Measurements from ENCODE around the gene NAV2.

DNA sequence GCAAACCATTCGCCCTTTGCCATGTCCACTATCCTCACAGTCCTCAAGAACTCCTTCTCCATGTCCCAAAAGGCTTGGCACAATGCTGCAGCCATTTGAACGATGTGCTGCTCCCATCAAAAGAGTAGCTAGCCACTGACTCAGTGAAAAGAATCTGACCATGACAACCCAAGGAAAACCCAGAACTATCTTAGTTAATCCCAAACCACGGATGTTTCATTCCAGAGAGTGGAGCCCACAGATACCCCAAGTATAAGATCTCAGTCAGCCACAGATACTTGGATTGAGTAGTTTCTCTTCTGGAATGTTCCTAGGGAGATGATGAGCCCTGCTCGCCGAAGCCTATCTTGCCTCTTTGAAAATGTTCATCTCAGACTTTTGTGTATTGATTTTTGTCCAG, 176.9 kb downstream of the NAV2 start:
- TF ChIP-seq, protein P1, sequence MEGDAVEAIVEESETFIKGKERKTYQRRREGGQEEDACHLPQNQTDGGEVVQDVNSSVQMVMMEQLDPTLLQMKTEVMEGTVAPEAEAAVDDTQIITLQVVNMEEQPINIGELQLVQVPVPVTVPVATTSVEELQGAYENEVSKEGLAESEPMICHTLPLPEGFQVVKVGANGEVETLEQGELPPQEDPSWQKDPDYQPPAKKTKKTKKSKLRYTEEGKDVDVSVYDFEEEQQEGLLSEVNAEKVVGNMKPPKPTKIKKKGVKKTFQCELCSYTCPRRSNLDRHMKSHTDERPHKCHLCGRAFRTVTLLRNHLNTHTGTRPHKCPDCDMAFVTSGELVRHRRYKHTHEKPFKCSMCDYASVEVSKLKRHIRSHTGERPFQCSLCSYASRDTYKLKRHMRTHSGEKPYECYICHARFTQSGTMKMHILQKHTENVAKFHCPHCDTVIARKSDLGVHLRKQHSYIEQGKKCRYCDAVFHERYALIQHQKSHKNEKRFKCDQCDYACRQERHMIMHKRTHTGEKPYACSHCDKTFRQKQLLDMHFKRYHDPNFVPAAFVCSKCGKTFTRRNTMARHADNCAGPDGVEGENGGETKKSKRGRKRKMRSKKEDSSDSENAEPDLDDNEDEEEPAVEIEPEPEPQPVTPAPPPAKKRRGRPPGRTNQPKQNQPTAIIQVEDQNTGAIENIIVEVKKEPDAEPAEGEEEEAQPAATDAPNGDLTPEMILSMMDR (IDR thresholded peaks at IDR 0.05; ENCODE audit: borderline replicate concordance, extremely low read depth, low read length, poor library complexity, severe bottlenecking): no peak
- TF ChIP-seq EZH2 (IDR thresholded peaks at IDR 0.05; ENCODE audit: borderline replicate concordance, low read depth, low read length, severe bottlenecking): no peak

Measured in DND-41 (cell line).